OCI-M2 (cell line): ENCODE data around the gene CD48.

ENCODE experiments used
- DNase-seq: peaks from one replicate; lab custom pipeline; 2025; ENCODE audit not compliant: unreplicated experiment; lab: John Stamatoyannopoulos, UW

The CD48 gene

GRCh38 chr1:160636547-160636946 is 75.1 kb downstream of the CD48 start:
- no peak for DNase-seq

GRCh38 chr1:160636076-160636475 is 75.5 kb downstream of the CD48 start:
- no peak for DNase-seq

- DNase-seq: no peak
Measured at GRCh38 chr1:160634543-160635491, 76.8 kb downstream of the CD48 start.

GRCh38 chr1:160633330-160633903 is 78.2 kb downstream of the CD48 start:
- no peak for DNase-seq

GRCh38 chr1:160631983-160632625 is 79.5 kb downstream of the CD48 start:
- no peak for DNase-seq

- no peak for DNase-seq
Measured at GRCh38 chr1:160630523-160631451, 80.8 kb downstream of the CD48 start.

GRCh38 chr1:160629286-160630210 is 82.1 kb downstream of the CD48 start:
- DNase-seq: no peak

GRCh38 chr1:160628799-160629263 is 82.8 kb downstream of the CD48 start:
- DNase-seq: no peak
